HL-60 (cell line): ENCODE results near the gene STIM2.

Source experiments
- DNase-seq, 2 experiments: peaks; one replicate each; pipeline ENCODE4 v3.0.0-alpha.2; 2010 to 2020; ENCODE audit warnings: low read depth in 1 of 2, low spot score in 1 of 2
- H3K27ac ChIP-seq: fragments of 250-450 bp; sonication (Bioruptor Pico); replicated peaks from 2 replicates; pipeline ENCODE4 v1.5.1; 2020; ENCODE audit warnings: mild to moderate bottlenecking, moderate library complexity
- H3K27me3 ChIP-seq: fragments of 250-450 bp; sonication (Bioruptor Pico); 2 replicates; pipeline ENCODE4 v1.5.1; 2021; ENCODE audit warnings: mild to moderate bottlenecking, moderate library complexity; ENCODE audit not compliant: insufficient read depth, poor library complexity, severe bottlenecking
- H3K4me3 ChIP-seq: replicated peaks from 2 replicates; pipeline ENCODE4 v1.5.1; 2011; ENCODE audit warnings: mild to moderate bottlenecking, control low read depth, low read length; ENCODE audit not compliant: insufficient read depth
- CTCF ChIP-seq: IDR thresholded peaks from one replicate; pipeline ENCODE4 v1.5.1; 2011; ENCODE audit warnings: low read length, control low read depth, inconsistent platforms; ENCODE audit not compliant: insufficient read depth
- GABPA ChIP-seq: IDR thresholded peaks from 2 replicates; pipeline ENCODE4 v1.6.1; 2012; ENCODE audit warnings: low read depth
- POLR2AphosphoS5 ChIP-seq: IDR thresholded peaks from 2 replicates; pipeline ENCODE4 v1.6.1; 2012; ENCODE audit warnings: low read depth
- REST ChIP-seq: IDR thresholded peaks from 2 replicates; pipeline ENCODE4 v1.6.1; 2012; ENCODE audit warnings: low read depth; ENCODE audit not compliant: insufficient replicate concordance
- SPI1 ChIP-seq: IDR thresholded peaks from 2 replicates; pipeline ENCODE4 v1.6.1; 2012; ENCODE audit warnings: low read depth, mild to moderate bottlenecking, borderline replicate concordance

Gene STIM2

GRCh38 chr4:26859762-26860156, 882 bp upstream of the STIM2 start:
- TF ChIP-seq SPI1 = no peak
- no peak for TF ChIP-seq POLR2AphosphoS5
- no peak for TF ChIP-seq CTCF
- TF ChIP-seq GABPA = no peak
- no peak for TF ChIP-seq REST
- Histone ChIP-seq H3K27ac (peak overlapping the region; percentile 62), H3K4me3 (peak overlapping the region; percentile 68), H3K27me3 (no peaks in the 10 kb centered on the region)
- no peak for DNase-seq

- DNase-seq = peak in 1 of 2 experiments; percentile 49
- H3K27me3 ChIP-seq = no peaks in the 10 kb centered on the region
- TF ChIP-seq REST (no peak), GABPA (no peak), SPI1 (no peak), CTCF (no peak), POLR2AphosphoS5 (no peak)
- H3K4me3 ChIP-seq = peak overlapping the region; percentile 68
- peak overlapping the region; percentile 41 for H3K27ac ChIP-seq
These were observed 337 bp downstream of the STIM2 start for GRCh38 chr4:26860922-26861433.

- peak in 1 of 2 experiments; percentile 64 for DNase-seq
- Histone ChIP-seq H3K4me3 (peak overlapping the region; percentile 68), H3K27me3 (no peaks in the 10 kb centered on the region), H3K27ac (peak overlapping the region; percentile 41; the same call in 1 of the 2 replicates)
- TF ChIP-seq CTCF (no peak), SPI1 (no peak), REST (no peak), POLR2AphosphoS5 (no peak), GABPA (no peak)
These were observed 969 bp downstream of the STIM2 start for GRCh38 chr4:26861434-26862186.
